ENCODE measurements around the gene UMODL1.

UMODL1 gene

GRCh38 chr21:42038826-42039425 lies 32.2 kb upstream of the UMODL1 start:
- peak; percentile 5 to 17 for DNase-seq (ENCODE audit: low read depth in 2 of 2)
- no peak for TF ChIP-seq CTCF (IDR thresholded peaks at IDR 0.05; ENCODE audit: low read depth, low read length)
- H3K4me3 ChIP-seq (replicated peaks in 1 of 2; ENCODE audit: low read depth in 2 of 2, low read length in 2 of 2): no peak overlapping the region

GRCh38 chr21:42039470-42039901 lies 31.6 kb upstream of the UMODL1 start:
- peak; percentile 60 to 83 for DNase-seq (ENCODE audit: low read depth in 2 of 2)
- no peak for TF ChIP-seq CTCF (IDR thresholded peaks at IDR 0.05; ENCODE audit: low read depth, low read length)
- no peak overlapping the region for H3K4me3 ChIP-seq (replicated peaks in 1 of 2; ENCODE audit: low read depth in 2 of 2, low read length in 2 of 2)

DNA sequence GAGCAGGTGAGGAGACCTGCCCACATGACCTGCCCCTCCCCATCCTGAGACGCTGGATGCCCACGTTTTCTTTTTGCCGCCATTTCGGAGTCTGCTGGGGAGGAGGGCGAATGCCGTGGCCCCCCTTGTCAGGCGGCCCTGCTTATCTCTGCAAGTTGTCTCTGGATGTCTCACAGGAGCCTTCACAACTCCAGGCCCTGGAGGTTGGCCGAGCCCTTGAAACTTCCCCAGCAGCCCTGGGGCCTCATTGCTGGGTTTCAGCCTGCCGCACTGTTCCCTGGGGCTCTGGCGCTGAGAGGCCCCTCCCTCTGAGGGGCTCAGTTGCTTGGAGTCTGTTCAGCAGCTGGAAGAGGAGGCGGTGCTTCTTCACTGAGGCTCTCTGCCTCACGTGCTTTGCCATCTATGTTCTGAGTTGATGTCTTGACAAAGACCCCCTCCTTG lies 31.2 kb upstream of the UMODL1 start:
- TF ChIP-seq CTCF (IDR thresholded peaks at IDR 0.05; ENCODE audit: low read depth, low read length): no peak
- H3K4me3 ChIP-seq (replicated peaks in 1 of 2; ENCODE audit: low read depth in 2 of 2, low read length in 2 of 2): no peak overlapping the region
- peak; percentile 71 for DNase-seq (ENCODE audit: low read depth in 2 of 2)

GRCh38 chr21:42040411-42041180 lies 30.5 kb upstream of the UMODL1 start:
- peak; percentile 95 to 100 for DNase-seq (ENCODE audit: low read depth in 2 of 2)
- no peak overlapping the region for H3K4me3 ChIP-seq (replicated peaks in 1 of 2; ENCODE audit: low read depth in 2 of 2, low read length in 2 of 2)
- TF ChIP-seq CTCF (IDR thresholded peaks at IDR 0.05; ENCODE audit: low read depth, low read length): no peak

DNA sequence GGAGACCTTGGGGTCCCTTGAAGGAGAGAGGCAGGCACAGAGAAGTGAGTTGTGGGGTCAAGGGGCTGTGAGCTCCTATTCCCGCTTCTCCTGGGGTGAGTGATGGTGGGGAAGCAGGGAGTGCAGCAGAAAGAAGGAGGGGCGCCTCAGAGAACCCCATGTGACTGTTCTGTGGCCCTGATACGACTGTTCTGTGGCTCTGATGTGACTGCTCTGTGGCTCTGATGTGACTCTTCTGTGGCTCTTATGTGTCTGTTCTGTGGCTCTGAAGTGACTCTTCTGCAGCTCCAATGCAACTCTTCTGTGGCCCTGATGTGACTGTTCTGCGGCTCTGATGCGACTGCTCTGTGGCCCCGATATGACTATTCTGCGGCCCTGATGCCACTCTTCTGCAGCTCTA lies 29.9 kb upstream of the UMODL1 start:
- no peak overlapping the region for H3K4me3 ChIP-seq (replicated peaks in 1 of 2; ENCODE audit: low read depth in 2 of 2, low read length in 2 of 2)
- no peak for DNase-seq (ENCODE audit: low read depth in 2 of 2)

DNA sequence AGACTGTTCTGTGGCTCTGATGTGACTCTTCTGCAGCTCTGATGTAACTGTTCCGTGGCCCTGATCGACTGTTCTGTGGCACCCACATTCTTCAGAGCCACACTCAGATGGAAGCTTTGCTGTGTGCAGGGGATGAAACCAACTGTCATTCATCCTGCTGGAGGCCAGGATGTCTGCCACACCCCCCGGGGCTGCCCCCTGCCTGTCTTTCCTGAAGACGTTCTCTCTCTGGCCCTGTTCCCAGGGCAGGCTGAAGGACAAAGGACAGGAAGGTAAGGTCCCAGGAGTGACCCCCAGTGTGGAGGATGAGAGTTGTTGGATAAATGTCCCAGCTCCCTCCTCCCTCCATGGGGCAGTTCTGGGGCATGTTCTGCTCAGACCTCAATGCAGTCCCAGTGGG lies 29.4 kb upstream of the UMODL1 start:
- no peak for DNase-seq (ENCODE audit: low read depth in 2 of 2)
- no peak for TF ChIP-seq CTCF (IDR thresholded peaks at IDR 0.05; ENCODE audit: low read depth, low read length)
- no peak overlapping the region for H3K4me3 ChIP-seq (replicated peaks in 1 of 2; ENCODE audit: low read depth in 2 of 2, low read length in 2 of 2)

More for the DNA sequence above, 29.9 kb upstream of the UMODL1 start:
- no peak for TF ChIP-seq CTCF (IDR thresholded peaks at IDR 0.05; ENCODE audit: low read depth, low read length)
